Measurements from ENCODE around the gene CROCC2. TPM values are rescaled to one million over a fixed set of nuclear protein-coding genes. Genes with fewer than 3 reads are reported as not detected.

Gene CROCC2
- total and polyA plus RNA-seq, 4 donors: 1.3 to 17.4 (median 4.4) TPM

DNA sequence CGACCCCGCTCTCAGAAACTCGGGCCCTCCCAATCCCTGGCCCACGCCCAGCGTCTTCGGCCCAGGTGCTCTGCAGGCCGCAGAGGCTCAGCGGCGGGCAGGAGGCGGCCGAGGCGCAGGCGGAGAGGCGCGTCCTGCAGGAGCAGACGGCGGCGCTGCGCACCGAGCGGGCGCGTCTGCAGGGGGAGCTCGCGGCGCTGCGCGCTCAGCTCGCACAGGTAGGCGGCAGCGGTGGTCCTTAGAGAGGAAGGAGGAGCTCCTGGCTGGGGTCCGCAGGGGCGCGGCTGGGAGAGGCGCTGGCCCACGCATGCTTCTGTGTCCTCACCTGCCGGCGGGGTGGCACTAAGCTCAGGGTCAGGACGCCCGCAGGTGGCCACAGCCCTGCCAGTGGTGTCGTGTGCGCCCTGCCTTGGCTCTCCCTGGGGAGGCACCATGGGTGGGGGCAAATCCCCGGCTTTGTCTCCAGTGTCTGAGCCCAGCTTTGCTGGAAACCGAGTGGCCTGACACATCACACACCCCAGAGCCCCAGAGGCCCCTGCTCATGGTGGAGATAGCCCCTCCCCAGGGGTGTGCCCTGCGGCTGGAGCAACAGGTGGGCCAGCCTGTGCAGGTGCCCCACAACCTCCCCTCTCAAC lies 77.3 kb downstream of the CROCC2 start:
- Histone ChIP-seq H3K36me3 (ENCODE audit: control insufficient read depth in 4 of 4, insufficient read depth in 4 of 4, low read length in 4 of 4) (no peaks in the 10 kb centered on the region), H3K27me3 (ENCODE audit: control insufficient read depth in 3 of 3, insufficient read depth in 3 of 3, low read length in 2 of 3) (peaks cover 0 to 4% (median 0%) of the 10 kb centered on the region in 3 donors), H3K9me3 (ENCODE audit: control insufficient read depth in 4 of 4, insufficient read depth in 3 of 4, low read length in 3 of 4) (peaks cover 0 to 5% (median 0%) of the 10 kb centered on the region in 4 donors), H3K9ac (ENCODE audit: insufficient read depth in 1 of 2, low read length in 2 of 2) (no peak overlapping the region), H3K4me1 (ENCODE audit: control insufficient read depth in 5 of 5, insufficient read depth in 5 of 5, low read length in 5 of 5) (peaks cover 0 to 19% (median 10%) of the 10 kb centered on the region in 5 donors), H3K4me3 (no peak overlapping the region), H3K27ac (ENCODE audit: low read depth in 1 of 2, low read length in 1 of 2) (no peak overlapping the region)
- peak in 2 of 3 donors; percentile 58 to 69 for DNase-seq
- peak; percentile 65 for ATAC-seq (ENCODE audit: insufficient read depth, low FRiP score)
- 10% methylated on average over 39 to 45 of the region's 45 CpGs for WGBS, 2 donors
- TF ChIP-seq, protein P1, sequence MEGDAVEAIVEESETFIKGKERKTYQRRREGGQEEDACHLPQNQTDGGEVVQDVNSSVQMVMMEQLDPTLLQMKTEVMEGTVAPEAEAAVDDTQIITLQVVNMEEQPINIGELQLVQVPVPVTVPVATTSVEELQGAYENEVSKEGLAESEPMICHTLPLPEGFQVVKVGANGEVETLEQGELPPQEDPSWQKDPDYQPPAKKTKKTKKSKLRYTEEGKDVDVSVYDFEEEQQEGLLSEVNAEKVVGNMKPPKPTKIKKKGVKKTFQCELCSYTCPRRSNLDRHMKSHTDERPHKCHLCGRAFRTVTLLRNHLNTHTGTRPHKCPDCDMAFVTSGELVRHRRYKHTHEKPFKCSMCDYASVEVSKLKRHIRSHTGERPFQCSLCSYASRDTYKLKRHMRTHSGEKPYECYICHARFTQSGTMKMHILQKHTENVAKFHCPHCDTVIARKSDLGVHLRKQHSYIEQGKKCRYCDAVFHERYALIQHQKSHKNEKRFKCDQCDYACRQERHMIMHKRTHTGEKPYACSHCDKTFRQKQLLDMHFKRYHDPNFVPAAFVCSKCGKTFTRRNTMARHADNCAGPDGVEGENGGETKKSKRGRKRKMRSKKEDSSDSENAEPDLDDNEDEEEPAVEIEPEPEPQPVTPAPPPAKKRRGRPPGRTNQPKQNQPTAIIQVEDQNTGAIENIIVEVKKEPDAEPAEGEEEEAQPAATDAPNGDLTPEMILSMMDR (IDR thresholded peaks at IDR 0.05; ENCODE audit: control extremely low read depth, extremely low read depth): peak; percentile 22

GRCh38 chr2:240983996-240984498 lies 77.9 kb downstream of the CROCC2 start:
- ATAC-seq (ENCODE audit: insufficient read depth, low FRiP score) (no peak), DNase-seq (no peak)
- WGBS, 2 donors: 53 to 54% methylated on average over 18 of the region's 18 CpGs
- no peak overlapping the region for H3K9ac ChIP-seq (ENCODE audit: insufficient read depth in 1 of 2, low read length in 2 of 2)
- TF ChIP-seq, protein P1 (IDR thresholded peaks at IDR 0.05; ENCODE audit: control extremely low read depth, extremely low read depth): no peak
- peaks cover 0 to 4% (median 0%) of the 10 kb centered on the region in 3 donors for H3K27me3 ChIP-seq (ENCODE audit: control insufficient read depth in 3 of 3, insufficient read depth in 3 of 3, low read length in 2 of 3)
- no peaks in the 10 kb centered on the region for H3K36me3 ChIP-seq (ENCODE audit: control insufficient read depth in 4 of 4, insufficient read depth in 4 of 4, low read length in 4 of 4)
- peaks cover 0 to 5% (median 0%) of the 10 kb centered on the region in 4 donors for H3K9me3 ChIP-seq (ENCODE audit: control insufficient read depth in 4 of 4, insufficient read depth in 3 of 4, low read length in 3 of 4)
- no peak overlapping the region for H3K4me3 ChIP-seq
- H3K4me1 ChIP-seq (ENCODE audit: control insufficient read depth in 5 of 5, insufficient read depth in 5 of 5, low read length in 5 of 5): peaks cover 0 to 19% (median 10%) of the 10 kb centered on the region in 5 donors
- H3K27ac ChIP-seq (ENCODE audit: low read depth in 1 of 2, low read length in 1 of 2): peak overlapping the region in 1 of 2 donors; percentile 9

- TF ChIP-seq, protein P1 (IDR thresholded peaks at IDR 0.05; ENCODE audit: control extremely low read depth, extremely low read depth): no peak
- Histone ChIP-seq H3K9me3 (ENCODE audit: control insufficient read depth in 4 of 4, insufficient read depth in 3 of 4, low read length in 3 of 4) (peaks cover 0 to 5% (median 0%) of the 10 kb centered on the region in 4 donors), H3K27ac (ENCODE audit: low read depth in 1 of 2, low read length in 1 of 2) (peak overlapping the region in 1 of 2 donors; percentile 27), H3K4me1 (ENCODE audit: control insufficient read depth in 5 of 5, insufficient read depth in 5 of 5, low read length in 5 of 5) (peaks cover 0 to 19% (median 12%) of the 10 kb centered on the region in 5 donors), H3K4me3 (no peak overlapping the region), H3K9ac (ENCODE audit: insufficient read depth in 1 of 2, low read length in 2 of 2) (no peak overlapping the region), H3K36me3 (ENCODE audit: control insufficient read depth in 4 of 4, insufficient read depth in 4 of 4, low read length in 4 of 4) (no peaks in the 10 kb centered on the region), H3K27me3 (ENCODE audit: control insufficient read depth in 3 of 3, insufficient read depth in 3 of 3, low read length in 2 of 3) (peaks cover 0 to 4% (median 0%) of the 10 kb centered on the region in 3 donors)
- ATAC-seq (ENCODE audit: insufficient read depth, low FRiP score) (no peak), DNase-seq (no peak)
- WGBS, 2 donors: 83 to 91% methylated on average over 20 of the region's 20 CpGs
These were observed 80.0 kb downstream of the CROCC2 start for GRCh38 chr2:240985881-240986786.

All from lung (tissue), 12 donors.